KMS-11 (cell line): ENCODE measurements around the gene CMSS1.

Source experiments
- H2AFZ ChIP-seq: fragments of 200-600 bp; sonication (generic); 2 replicates; pipeline ENCODE4 v1.6.1; 2016; ENCODE audit warnings: antibody characterized with exemption, mixed run types, low read depth
- H3K27ac ChIP-seq: fragments of 200-600 bp; sonication (generic); 2 replicates; pipeline ENCODE4 v1.6.1; 2016; ENCODE audit warnings: mild to moderate bottlenecking, mixed run types
- H3K27me3 ChIP-seq: fragments of 200-600 bp; sonication (generic); 2 replicates; pipeline ENCODE4 v1.6.1; 2017; ENCODE audit warnings: mild to moderate bottlenecking, low read depth, mixed run types, moderate library complexity; ENCODE audit not compliant: insufficient read depth
- H3K36me3 ChIP-seq: fragments of 200-600 bp; sonication (generic); 2 replicates; pipeline ENCODE4 v1.6.1; 2017; ENCODE audit warnings: mild to moderate bottlenecking, mixed run types; ENCODE audit not compliant: insufficient read depth
- H3K4me1 ChIP-seq: fragments of 200-600 bp; sonication (generic); 2 replicates; pipeline ENCODE4 v1.6.1; 2016; ENCODE audit warnings: mild to moderate bottlenecking, low read depth, mixed run types; ENCODE audit not compliant: poor library complexity, severe bottlenecking
- H3K4me2 ChIP-seq: fragments of 200-600 bp; sonication (generic); 2 replicates; pipeline ENCODE4 v1.7.0; 2016; ENCODE audit warnings: mild to moderate bottlenecking, mixed run types
- H3K4me3 ChIP-seq: fragments of 200-600 bp; sonication (generic); IDR thresholded peaks from 2 replicates; pipeline ENCODE4 v1.6.1; 2017; ENCODE audit warnings: low read depth, low read length, mixed read lengths; ENCODE audit not compliant: insufficient read depth
- H3K79me2 ChIP-seq: fragments of 200-600 bp; sonication (generic); 2 replicates; pipeline ENCODE4 v1.6.1; 2016; ENCODE audit warnings: low read depth, mixed run types; ENCODE audit not compliant: insufficient read depth
- H3K9ac ChIP-seq: fragments of 200-600 bp; sonication (generic); 2 replicates; pipeline ENCODE4 v1.6.1; 2016; ENCODE audit warnings: mild to moderate bottlenecking, mixed run types
- H4K20me1 ChIP-seq: fragments of 200-600 bp; sonication (generic); 2 replicates; pipeline ENCODE4 v1.6.1; 2016; ENCODE audit warnings: mild to moderate bottlenecking, mixed run types; ENCODE audit not compliant: insufficient read depth
- TF ChIP-seq, protein P1 (sequence below): fragments of 200-600 bp; sonication (generic); conservative IDR thresholded peaks from 2 replicates; pipeline ENCODE4 v1.6.1; 2017; ENCODE audit warnings: low read depth, mild to moderate bottlenecking, antibody characterized with exemption, low read length, moderate library complexity, mixed read lengths

The CMSS1 gene

DNA sequence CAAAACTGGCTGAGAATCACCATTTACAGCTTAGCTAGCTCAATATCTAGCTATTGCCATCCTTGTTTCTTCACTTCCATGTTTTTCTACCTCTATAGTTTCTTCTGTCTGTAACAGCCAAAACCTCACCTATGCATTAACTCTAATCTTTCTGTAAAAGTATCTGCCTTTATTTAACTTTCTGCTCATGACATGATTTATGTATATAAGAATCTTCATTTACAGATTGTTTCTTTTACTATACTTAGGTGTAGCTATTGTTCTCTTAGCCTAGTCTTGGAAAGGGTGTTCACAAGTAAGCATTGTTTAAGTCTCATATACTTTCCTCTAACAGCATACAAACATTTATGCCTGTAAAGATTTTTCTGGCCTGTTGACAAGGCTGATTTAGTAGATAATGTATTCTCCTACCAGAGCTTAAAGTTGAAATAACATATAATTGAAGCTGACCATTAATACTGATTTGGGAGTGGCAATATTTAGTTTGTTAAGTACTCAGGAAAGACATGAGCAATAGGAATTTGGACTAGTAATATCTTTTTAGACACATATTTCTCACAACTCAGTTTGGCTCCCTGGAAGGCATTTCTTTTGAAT lies 287.3 kb downstream of the CMSS1 start:
- no peaks in the 10 kb centered on the region for H3K36me3 ChIP-seq
- H3K27me3 ChIP-seq, result no peaks in the 10 kb centered on the region
- no peaks in the 10 kb centered on the region for H3K79me2 ChIP-seq
- H3K4me1 ChIP-seq, result peaks cover 67% of the 10 kb centered on the region
- no peaks in the 10 kb centered on the region for H4K20me1 ChIP-seq
- TF ChIP-seq, protein P1, sequence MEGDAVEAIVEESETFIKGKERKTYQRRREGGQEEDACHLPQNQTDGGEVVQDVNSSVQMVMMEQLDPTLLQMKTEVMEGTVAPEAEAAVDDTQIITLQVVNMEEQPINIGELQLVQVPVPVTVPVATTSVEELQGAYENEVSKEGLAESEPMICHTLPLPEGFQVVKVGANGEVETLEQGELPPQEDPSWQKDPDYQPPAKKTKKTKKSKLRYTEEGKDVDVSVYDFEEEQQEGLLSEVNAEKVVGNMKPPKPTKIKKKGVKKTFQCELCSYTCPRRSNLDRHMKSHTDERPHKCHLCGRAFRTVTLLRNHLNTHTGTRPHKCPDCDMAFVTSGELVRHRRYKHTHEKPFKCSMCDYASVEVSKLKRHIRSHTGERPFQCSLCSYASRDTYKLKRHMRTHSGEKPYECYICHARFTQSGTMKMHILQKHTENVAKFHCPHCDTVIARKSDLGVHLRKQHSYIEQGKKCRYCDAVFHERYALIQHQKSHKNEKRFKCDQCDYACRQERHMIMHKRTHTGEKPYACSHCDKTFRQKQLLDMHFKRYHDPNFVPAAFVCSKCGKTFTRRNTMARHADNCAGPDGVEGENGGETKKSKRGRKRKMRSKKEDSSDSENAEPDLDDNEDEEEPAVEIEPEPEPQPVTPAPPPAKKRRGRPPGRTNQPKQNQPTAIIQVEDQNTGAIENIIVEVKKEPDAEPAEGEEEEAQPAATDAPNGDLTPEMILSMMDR, result no peak
- H3K4me2 ChIP-seq, result peak overlapping the region; percentile 83
- no peak overlapping the region; the same call in 1 of the 2 replicates for H2AFZ ChIP-seq
- peak overlapping the region; percentile 85 for H3K27ac ChIP-seq
- peak overlapping the region; percentile 27; the same call in 1 of the 2 replicates for H3K9ac ChIP-seq
- H3K4me3 ChIP-seq, result no peak overlapping the region

GRCh38 chr3:100105501-100105900 lies 287.8 kb downstream of the CMSS1 start:
- H3K27ac ChIP-seq, result peak overlapping the region; percentile 85
- no peak overlapping the region for H3K4me3 ChIP-seq
- H3K4me1 ChIP-seq, result peaks cover 67% of the 10 kb centered on the region
- H3K79me2 ChIP-seq, result no peaks in the 10 kb centered on the region
- peak overlapping the region; percentile 9; the same call in 1 of the 2 replicates for H3K9ac ChIP-seq
- H2AFZ ChIP-seq, result no peak overlapping the region
- no peaks in the 10 kb centered on the region for H4K20me1 ChIP-seq
- peak overlapping the region; percentile 83 for H3K4me2 ChIP-seq
- H3K27me3 ChIP-seq, result no peaks in the 10 kb centered on the region
- TF ChIP-seq, protein P1, result no peak
- H3K36me3 ChIP-seq, result no peaks in the 10 kb centered on the region

GRCh38 chr3:100106094-100106493 lies 288.4 kb downstream of the CMSS1 start:
- Histone ChIP-seq H3K36me3 (no peaks in the 10 kb centered on the region), H3K9ac (no peak overlapping the region), H2AFZ (no peak overlapping the region), H3K4me1 (peaks cover 67% of the 10 kb centered on the region), H3K4me2 (peak overlapping the region; percentile 83), H3K79me2 (no peaks in the 10 kb centered on the region), H3K27me3 (no peaks in the 10 kb centered on the region), H4K20me1 (no peaks in the 10 kb centered on the region), H3K27ac (peak overlapping the region; percentile 85), H3K4me3 (no peak overlapping the region)
- TF ChIP-seq, protein P1, result no peak

DNA sequence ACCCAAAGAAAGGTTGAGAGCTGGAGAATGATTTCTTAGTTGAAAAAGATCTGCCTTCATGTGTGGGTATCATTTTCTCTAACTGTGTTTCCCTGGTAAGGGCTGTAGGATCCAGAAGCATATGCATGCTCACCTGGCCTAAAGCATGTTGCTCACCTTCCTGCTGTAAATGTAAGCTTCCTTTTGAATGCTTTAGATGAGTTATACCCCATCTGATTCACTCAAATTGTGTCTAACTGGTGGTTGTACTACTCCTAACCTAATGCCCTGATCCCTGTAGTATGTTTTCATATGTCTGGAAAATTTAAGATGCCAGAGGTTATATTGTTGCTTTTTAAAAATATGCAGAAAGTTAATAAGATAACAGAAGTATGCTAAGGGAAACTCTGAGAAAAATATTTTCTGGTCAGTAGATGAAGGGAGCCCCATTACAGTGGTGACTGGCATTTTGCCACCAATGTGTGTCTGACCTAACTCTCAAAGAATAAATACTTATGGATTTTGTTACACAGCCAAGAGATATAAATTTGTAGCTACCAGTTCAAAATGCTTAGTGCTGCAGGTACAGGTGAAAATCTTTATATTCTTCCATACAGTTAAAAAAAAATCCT lies 289.0 kb downstream of the CMSS1 start:
- Histone ChIP-seq H3K4me2 (peak overlapping the region; percentile 38; the same call in 1 of the 2 replicates), H3K9ac (no peak overlapping the region), H3K4me3 (no peak overlapping the region), H3K27ac (peak overlapping the region; percentile 85; the same call in 1 of the 2 replicates), H4K20me1 (no peaks in the 10 kb centered on the region), H2AFZ (no peak overlapping the region), H3K27me3 (no peaks in the 10 kb centered on the region), H3K4me1 (peaks cover 67% of the 10 kb centered on the region), H3K36me3 (no peaks in the 10 kb centered on the region), H3K79me2 (no peaks in the 10 kb centered on the region)
- TF ChIP-seq, protein P1, result no peak
